SU-DHL-6 (cell line): Measurements from ENCODE around the gene GIPC3.

Experiments
- H2AFZ ChIP-seq: fragments of 200-600 bp; sonication (generic); 2 replicates; pipeline ENCODE4 v1.6.1; 2014; ENCODE audit warnings: low read depth, mild to moderate bottlenecking, moderate library complexity, mixed read lengths, antibody characterized with exemption, low read length; ENCODE audit not compliant: severe bottlenecking
- H3F3A ChIP-seq: fragments of 200-600 bp; shearing (Covaris generic); 2 replicates; pipeline ENCODE4 v1.6.0; 2016; ENCODE audit warnings: antibody characterized with exemption, mild to moderate bottlenecking; ENCODE audit not compliant: insufficient read depth
- H3K27ac ChIP-seq: fragments of 200-600 bp; sonication (generic); 2 replicates; pipeline ENCODE4 v1.5.1; 2016; ENCODE audit warnings: low read depth, mild to moderate bottlenecking, low read length, moderate library complexity, mixed read lengths
- H3K27me3 ChIP-seq: fragments of 200-600 bp; sonication (generic), shearing (Covaris generic); 2 replicates; pipeline ENCODE4 v1.6.0; 2014; ENCODE audit warnings: mild to moderate bottlenecking, low read length
- H3K36me3 ChIP-seq: fragments of 200-600 bp; sonication (generic); 2 replicates; pipeline ENCODE4 v1.6.1; 2014; ENCODE audit warnings: mild to moderate bottlenecking, low read length, mixed read lengths
- H3K4me2 ChIP-seq: fragments of 300-600, 200-600 bp; shearing (Covaris generic), sonication (generic); 2 replicates; pipeline ENCODE4 v1.6.0; 2014; ENCODE audit warnings: low read length, low read depth, mild to moderate bottlenecking; ENCODE audit not compliant: poor library complexity, severe bottlenecking
- H3K4me3 ChIP-seq: fragments of 200-600 bp; sonication (generic); 2 replicates; pipeline ENCODE4 v1.5.1; 2014; ENCODE audit warnings: antibody characterized with exemption, low read length, mild to moderate bottlenecking, mixed read lengths; ENCODE audit not compliant: insufficient read depth, poor library complexity, severe bottlenecking
- H3K79me2 ChIP-seq: fragments of 200-600 bp; sonication (generic); 2 replicates; pipeline ENCODE4 v1.6.1; 2014; ENCODE audit warnings: mild to moderate bottlenecking, low read length, moderate library complexity; ENCODE audit not compliant: insufficient read depth
- H3K9ac ChIP-seq: fragments of 200-600 bp; sonication (generic); 2 replicates; pipeline ENCODE4 v1.7.0; 2014; ENCODE audit warnings: mild to moderate bottlenecking, low read length
- H3K9me2 ChIP-seq: fragments of 200-600 bp; sonication (generic); replicated peaks from 2 replicates; pipeline ENCODE4 v1.6.1; 2014; ENCODE audit warnings: low read length; ENCODE audit not compliant: insufficient read depth
- H3K9me3 ChIP-seq: fragments of 200-600 bp; sonication (generic); 2 replicates; pipeline ENCODE4 v1.6.1; 2014; ENCODE audit warnings: low read length, mixed read lengths; ENCODE audit not compliant: insufficient read depth
- H4K20me1 ChIP-seq: fragments of 200-600 bp; sonication (generic); 2 replicates; pipeline ENCODE4 v1.6.1; 2014; ENCODE audit warnings: low read depth, mild to moderate bottlenecking, antibody characterized with exemption, low read length, moderate library complexity, mixed read lengths
- CTCF ChIP-seq: fragments of 200-600 bp; sonication (generic); IDR thresholded peaks from one replicate; pipeline ENCODE4 v1.5.1; 2017; ENCODE audit warnings: antibody characterized with exemption, mild to moderate bottlenecking, low read length, moderate library complexity; ENCODE audit not compliant: insufficient read depth, poor library complexity, severe bottlenecking
- EZH2phosphoT487 ChIP-seq: fragments of 200-600 bp; sonication (generic), shearing (Covaris generic); conservative IDR thresholded peaks from 2 replicates; pipeline ENCODE4 v1.6.1; 2018; ENCODE audit warnings: mild to moderate bottlenecking, antibody characterized with exemption, low read length, moderate library complexity, mixed read lengths

GIPC3 gene

GRCh38 chr19:3608079-3608641 is 22.9 kb downstream of the GIPC3 start:
- Histone ChIP-seq H3F3A (no peaks in the 10 kb centered on the region), H3K9me3 (no peaks in the 10 kb centered on the region), H3K9me2 (no peaks in the 10 kb centered on the region), H3K4me2 (no peak overlapping the region), H3K36me3 (no peaks in the 10 kb centered on the region), H3K9ac (no peak overlapping the region), H2AFZ (no peak overlapping the region), H4K20me1 (no peaks in the 10 kb centered on the region), H3K27me3 (no peaks in the 10 kb centered on the region), H3K27ac (no peak overlapping the region), H3K4me3 (no peak overlapping the region), H3K79me2 (no peaks in the 10 kb centered on the region)
- TF ChIP-seq CTCF (no peak), EZH2phosphoT487 (no peak)

- Histone ChIP-seq H3K9me3 (no peaks in the 10 kb centered on the region), H3K36me3 (no peaks in the 10 kb centered on the region), H3K79me2 (no peaks in the 10 kb centered on the region), H3K4me2 (no peak overlapping the region), H4K20me1 (no peaks in the 10 kb centered on the region), H3K9ac (no peak overlapping the region), H3F3A (no peaks in the 10 kb centered on the region), H3K9me2 (no peaks in the 10 kb centered on the region), H3K27me3 (no peaks in the 10 kb centered on the region), H2AFZ (no peak overlapping the region), H3K4me3 (no peak overlapping the region), H3K27ac (no peak overlapping the region)
- no peak for TF ChIP-seq CTCF
- TF ChIP-seq EZH2phosphoT487, result no peak
Measured at GRCh38 chr19:3608750-3609322, 23.6 kb downstream of the GIPC3 start.

GRCh38 chr19:3609779-3610719 is 24.8 kb downstream of the GIPC3 start:
- no peak overlapping the region for H3K9ac ChIP-seq
- H3K36me3 ChIP-seq, result no peaks in the 10 kb centered on the region
- H2AFZ ChIP-seq, result no peak overlapping the region
- no peak overlapping the region for H3K4me2 ChIP-seq
- no peak overlapping the region for H3K4me3 ChIP-seq
- no peaks in the 10 kb centered on the region for H3F3A ChIP-seq
- no peak overlapping the region for H3K27ac ChIP-seq
- TF ChIP-seq EZH2phosphoT487 (no peak), CTCF (no peak)
- H4K20me1 ChIP-seq, result no peaks in the 10 kb centered on the region
- no peaks in the 10 kb centered on the region for H3K27me3 ChIP-seq
- no peaks in the 10 kb centered on the region for H3K9me3 ChIP-seq
- no peaks in the 10 kb centered on the region for H3K9me2 ChIP-seq
- H3K79me2 ChIP-seq, result no peaks in the 10 kb centered on the region
